ENCODE measurements around the gene FUT2. TPM values are rescaled to one million over a fixed set of nuclear protein-coding genes. Genes with fewer than 3 reads are reported as not detected.

Gene FUT2
- total and polyA plus RNA-seq, 2 of the 13 experiments (the other 11 are each of a cell fraction or from before 2014, with no cell fraction given), result 0.07 TPM; not detected in 1

- Histone ChIP-seq H2AFZ (ENCODE audit: low read length) (no peak overlapping the region), H3K4me3 (replicated peaks in 1 of 3; ENCODE audit: insufficient read depth in 1 of 3, low read depth in 2 of 3, low read length in 3 of 3) (no peak overlapping the region), H3K27ac (ENCODE audit: extremely low read length, insufficient read depth, low read length) (no peak overlapping the region), H3K4me2 (ENCODE audit: low read depth, low read length) (no peak overlapping the region), H3K4me1 (ENCODE audit: insufficient read depth, low read length) (0 out of 2 replicates have a peak, but pooled peaks cover 6% of the 10 kb centered on the region), H3K9ac (ENCODE audit: insufficient read depth, low read depth, low read length) (no peak overlapping the region), H3K79me2 (ENCODE audit: insufficient read depth, low read length) (no peaks in the 10 kb centered on the region), H3K36me3 (replicated peaks in 1 of 2; ENCODE audit: control insufficient read depth in 1 of 2, insufficient read depth in 2 of 2, low read length in 2 of 2) (no peaks in the 10 kb centered on the region), H3K27me3 (ENCODE audit: control insufficient read depth in 1 of 2, insufficient read depth in 2 of 2, low read length in 2 of 2) (no peaks in the 10 kb centered on the region), H3K9me3 (ENCODE audit: low read length) (no peaks in the 10 kb centered on the region), H4K20me1 (ENCODE audit: insufficient read depth, low read length) (no peaks in the 10 kb centered on the region)
- FAIRE-seq, result no peak
- no TSS peak for BruUV-seq (replicated peaks)
- intact Hi-C loops (cut with micrococcal nuclease; ENCODE audit: unreplicated experiment), result no loop called here
- POLR2A ChIA-PET, result no interaction called here
- CTCF ChIA-PET (ENCODE audit: low intra/inter-chr PET ratio, low total read pairs), result no interaction called here
- DNase-seq (ENCODE audit: low spot score), result no peak
- 88% methylated on average over 16 of the region's 23 CpGs for WGBS (ENCODE audit: low lambda C conversion rate)
- in situ Hi-C loops (cut with HindIII; ENCODE audit: extremely low pct_ligation_motif_present, low pct_unique_long_range_greater_than_20kb), result no loop called here
- no peak for ATAC-seq
- TF ChIP-seq NCOA1 (CRISPR knock-in tag; IDR thresholded peaks at IDR 0.05), result no peak
- TF ChIP-seq REL (CRISPR knock-in tag; conservative IDR thresholded peaks at IDR 0.05), result no peak
- no peak for TF ChIP-seq FOXC1 (CRISPR knock-in tag; IDR thresholded peaks at IDR 0.05; ENCODE audit: borderline replicate concordance)
- no peak for TF ChIP-seq HMG20B (CRISPR knock-in tag; conservative IDR thresholded peaks at IDR 0.05)
- no peak for TF ChIP-seq ZBTB49 (CRISPR knock-in tag; IDR thresholded peaks at IDR 0.05; ENCODE audit: borderline replicate concordance)
- no peak for TF ChIP-seq ZMYM3 (CRISPR knock-in tag; IDR thresholded peaks at IDR 0.05)
- no peak for TF ChIP-seq ZNF652 (CRISPR knock-in tag; IDR thresholded peaks at IDR 0.05; ENCODE audit: borderline replicate concordance, low read depth)
- no peak for TF ChIP-seq PRDM10 (CRISPR knock-in tag; IDR thresholded peaks at IDR 0.05; ENCODE audit: low read depth)
These were observed 7.5 kb downstream of the FUT2 start for GRCh38 chr19:48703316-48703715.
